ENCODE results near the gene SMC3. TPM values are rescaled to one million over a fixed set of nuclear protein-coding genes. Genes with fewer than 3 reads are reported as not detected.

SMC3 gene
- polyA plus RNA-seq, 3 donors: 80.8 to 112 (median 93.2) TPM

DNA sequence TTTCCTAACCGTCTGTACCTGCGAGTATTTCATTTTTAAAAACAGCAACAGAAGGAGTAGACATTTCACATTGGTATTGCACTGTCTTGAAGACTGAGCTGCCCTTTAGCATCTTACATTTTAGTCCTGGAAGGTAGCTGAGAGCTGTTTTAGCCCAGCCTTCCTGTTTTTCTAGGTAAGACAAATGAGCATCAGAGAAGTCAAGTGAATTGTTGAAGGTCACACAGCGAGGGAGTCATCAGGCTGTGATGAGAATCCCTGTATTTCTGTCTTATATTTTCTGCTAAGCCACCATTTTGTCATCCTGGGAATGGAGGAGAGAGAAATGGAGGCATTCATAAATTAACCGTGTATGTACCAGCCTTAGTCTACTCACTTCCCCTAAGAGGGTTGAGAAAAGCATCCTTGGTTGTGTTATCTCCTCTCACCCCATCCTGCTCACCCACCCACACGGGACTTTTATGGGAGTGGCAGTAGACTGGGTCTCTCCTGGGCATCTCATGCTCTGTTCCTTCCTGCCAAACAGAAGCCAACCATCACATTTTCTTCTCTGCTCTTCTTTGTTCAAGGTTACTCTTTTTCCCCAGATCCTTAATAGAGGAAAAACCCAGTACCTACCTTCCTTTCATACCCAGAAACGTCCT is 85.1 kb downstream of the SMC3 start:
- no peak for DNase-seq (ENCODE audit: extremely low read depth in 1 of 11, low read depth in 9 of 11, low spot score in 4 of 11)

Other genes starting within 250 kb of the SMC3 start
- 10 to 100 TPM; 10.8 to 13.9 (median 11.7) TPM for gene DUSP5, start 69.8 kb upstream of the SMC3 start, polyA plus RNA-seq (ENCODE audit: insufficient read length in 3 of 3)
- gene RBM20, start 76.6 kb downstream of the SMC3 start, polyA plus RNA-seq (ENCODE audit: insufficient read length in 3 of 3): 1 to 10 TPM; 4.9 to 7.9 (median 6.1) TPM

Data from renal cortex interstitium (tissue), 11 donors.